ENCODE data around the gene GBF1. TPM values are rescaled to one million over a fixed set of nuclear protein-coding genes. Genes with fewer than 3 reads are reported as not detected.

Gene GBF1
- total RNA-seq, 1 donor from 2014 or later = 71.6 TPM

DNA sequence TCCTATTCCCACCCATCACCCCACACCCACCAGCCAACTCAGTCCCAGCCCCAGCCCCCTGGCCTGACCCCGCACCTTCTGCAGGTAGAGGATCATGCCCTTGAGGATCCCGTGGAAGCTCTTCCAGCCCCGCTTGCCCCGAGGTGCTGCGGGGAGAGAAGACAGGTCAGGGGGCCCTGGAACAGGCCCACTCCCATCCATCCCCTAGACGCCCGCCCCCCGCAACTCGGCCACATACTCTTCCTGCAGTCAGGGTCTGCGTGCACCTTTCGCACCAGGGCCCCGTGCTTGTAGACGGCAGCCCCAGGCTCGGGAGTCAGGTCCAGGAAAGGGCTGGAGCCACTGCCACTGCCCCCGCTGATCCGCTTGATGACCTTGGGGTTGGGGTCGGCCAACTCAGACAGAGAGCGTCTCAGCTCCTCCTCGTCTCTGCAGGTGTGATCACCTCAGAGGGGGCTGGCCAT, 159.8 kb downstream of the GBF1 start:
- H3K4me1 Mint-ChIP-seq (ENCODE audit: low read depth, unreplicated experiment) = peaks cover 18% of the 10 kb centered on the region
- H3K27me3 Mint-ChIP-seq (ENCODE audit: unreplicated experiment) = peaks cover 10% of the 10 kb centered on the region
- H3K9me3 Mint-ChIP-seq (ENCODE audit: unreplicated experiment) = peaks cover 6% of the 10 kb centered on the region
- H3K27ac Mint-ChIP-seq (ENCODE audit: unreplicated experiment) = no peak overlapping the region
- no peak for DNase-seq
- no peaks in the 10 kb centered on the region for H3K36me3 Mint-ChIP-seq (ENCODE audit: unreplicated experiment)
- TF ChIP-seq, protein P1, sequence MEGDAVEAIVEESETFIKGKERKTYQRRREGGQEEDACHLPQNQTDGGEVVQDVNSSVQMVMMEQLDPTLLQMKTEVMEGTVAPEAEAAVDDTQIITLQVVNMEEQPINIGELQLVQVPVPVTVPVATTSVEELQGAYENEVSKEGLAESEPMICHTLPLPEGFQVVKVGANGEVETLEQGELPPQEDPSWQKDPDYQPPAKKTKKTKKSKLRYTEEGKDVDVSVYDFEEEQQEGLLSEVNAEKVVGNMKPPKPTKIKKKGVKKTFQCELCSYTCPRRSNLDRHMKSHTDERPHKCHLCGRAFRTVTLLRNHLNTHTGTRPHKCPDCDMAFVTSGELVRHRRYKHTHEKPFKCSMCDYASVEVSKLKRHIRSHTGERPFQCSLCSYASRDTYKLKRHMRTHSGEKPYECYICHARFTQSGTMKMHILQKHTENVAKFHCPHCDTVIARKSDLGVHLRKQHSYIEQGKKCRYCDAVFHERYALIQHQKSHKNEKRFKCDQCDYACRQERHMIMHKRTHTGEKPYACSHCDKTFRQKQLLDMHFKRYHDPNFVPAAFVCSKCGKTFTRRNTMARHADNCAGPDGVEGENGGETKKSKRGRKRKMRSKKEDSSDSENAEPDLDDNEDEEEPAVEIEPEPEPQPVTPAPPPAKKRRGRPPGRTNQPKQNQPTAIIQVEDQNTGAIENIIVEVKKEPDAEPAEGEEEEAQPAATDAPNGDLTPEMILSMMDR (IDR thresholded peaks at IDR 0.05; ENCODE audit: partially characterized antibody, unreplicated experiment) = no peak
- H3K4me3 Mint-ChIP-seq (ENCODE audit: unreplicated experiment) = no peak overlapping the region

- Mint-ChIP-seq H3K27ac (ENCODE audit: unreplicated experiment) (no peak overlapping the region), H3K9me3 (ENCODE audit: unreplicated experiment) (peaks cover 6% of the 10 kb centered on the region), H3K4me1 (ENCODE audit: low read depth, unreplicated experiment) (peaks cover 18% of the 10 kb centered on the region), H3K27me3 (ENCODE audit: unreplicated experiment) (peaks cover 10% of the 10 kb centered on the region), H3K4me3 (ENCODE audit: unreplicated experiment) (no peak overlapping the region), H3K36me3 (ENCODE audit: unreplicated experiment) (no peaks in the 10 kb centered on the region)
- TF ChIP-seq, protein P1 (IDR thresholded peaks at IDR 0.05; ENCODE audit: partially characterized antibody, unreplicated experiment) = no peak
- DNase-seq = no peak
Observed at GRCh38 chr10:102405632-102406031, 160.3 kb downstream of the GBF1 start.

DNA sequence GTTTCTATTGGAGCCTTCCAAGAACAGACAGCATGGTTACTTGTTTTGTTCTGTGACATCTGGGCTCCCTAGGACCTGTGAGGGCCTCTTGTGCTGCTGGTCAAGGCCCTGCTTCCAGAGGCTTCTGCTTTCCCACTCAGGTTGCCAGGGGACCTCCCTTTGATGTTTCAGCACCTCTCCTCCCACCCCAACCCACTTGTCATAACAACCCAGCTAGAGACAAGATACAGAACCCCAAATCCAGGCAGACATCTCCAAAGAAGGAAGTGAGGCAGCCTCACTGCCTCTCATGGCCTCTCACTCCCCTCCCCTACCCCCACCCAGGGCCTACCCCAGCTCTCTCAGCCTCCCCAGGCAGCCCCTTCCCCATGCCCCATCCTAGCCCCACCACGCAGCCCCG, 161.5 kb downstream of the GBF1 start:
- TF ChIP-seq, protein P1 (IDR thresholded peaks at IDR 0.05; ENCODE audit: partially characterized antibody, unreplicated experiment) = no peak
- DNase-seq = no peak
- Mint-ChIP-seq H3K4me3 (ENCODE audit: unreplicated experiment) (peak overlapping the region; percentile 73), H3K4me1 (ENCODE audit: low read depth, unreplicated experiment) (peaks cover 29% of the 10 kb centered on the region), H3K9me3 (ENCODE audit: unreplicated experiment) (peaks cover 11% of the 10 kb centered on the region), H3K27me3 (ENCODE audit: unreplicated experiment) (peaks cover 19% of the 10 kb centered on the region), H3K27ac (ENCODE audit: unreplicated experiment) (peak overlapping the region; percentile 28), H3K36me3 (ENCODE audit: unreplicated experiment) (no peaks in the 10 kb centered on the region)

- peaks cover 11% of the 10 kb centered on the region for H3K9me3 Mint-ChIP-seq (ENCODE audit: unreplicated experiment)
- DNase-seq = no peak
- H3K36me3 Mint-ChIP-seq (ENCODE audit: unreplicated experiment) = no peaks in the 10 kb centered on the region
- H3K4me1 Mint-ChIP-seq (ENCODE audit: low read depth, unreplicated experiment) = peaks cover 32% of the 10 kb centered on the region
- peaks cover 19% of the 10 kb centered on the region for H3K27me3 Mint-ChIP-seq (ENCODE audit: unreplicated experiment)
- peak overlapping the region; percentile 43 for H3K27ac Mint-ChIP-seq (ENCODE audit: unreplicated experiment)
- TF ChIP-seq, protein P1 (IDR thresholded peaks at IDR 0.05; ENCODE audit: partially characterized antibody, unreplicated experiment) = no peak
- H3K4me3 Mint-ChIP-seq (ENCODE audit: unreplicated experiment) = peak overlapping the region; percentile 82
Observed at GRCh38 chr10:102407425-102408130, 162.2 kb downstream of the GBF1 start.

DNA sequence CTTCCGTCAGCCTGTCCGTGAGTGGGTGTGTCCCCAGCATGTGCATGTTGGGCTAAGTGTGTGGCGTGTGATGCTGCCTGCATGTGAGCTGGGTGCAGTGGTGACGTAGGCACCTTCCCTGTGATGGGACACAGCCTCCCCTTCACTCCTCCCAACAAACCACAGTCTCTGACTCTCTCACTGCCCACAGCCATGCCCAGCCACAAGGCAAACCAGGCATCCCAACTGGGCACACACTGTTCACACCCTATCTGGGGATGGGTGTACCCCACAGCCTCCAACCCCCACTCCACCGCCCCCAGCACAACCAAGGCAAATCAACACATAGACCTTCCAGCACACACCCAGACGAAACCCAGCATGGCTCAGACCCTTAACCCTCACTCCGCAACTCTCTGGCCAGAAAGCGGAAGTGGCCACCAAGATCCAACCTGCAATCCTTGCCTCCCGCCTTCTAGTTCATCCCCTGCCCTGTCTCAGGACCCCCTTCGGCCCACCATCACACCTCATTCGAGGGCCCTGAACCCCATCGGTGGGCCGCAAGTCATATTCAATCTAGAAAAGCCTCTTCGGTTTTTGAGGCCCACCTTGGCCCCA, 162.9 kb downstream of the GBF1 start:
- H3K9me3 Mint-ChIP-seq (ENCODE audit: unreplicated experiment) = peaks cover 13% of the 10 kb centered on the region
- H3K27ac Mint-ChIP-seq (ENCODE audit: unreplicated experiment) = peak overlapping the region; percentile 59
- peaks cover 21% of the 10 kb centered on the region for H3K27me3 Mint-ChIP-seq (ENCODE audit: unreplicated experiment)

More for the DNA sequence above, 162.9 kb downstream of the GBF1 start:
- DNase-seq = no peak
- Mint-ChIP-seq H3K36me3 (ENCODE audit: unreplicated experiment) (no peaks in the 10 kb centered on the region), H3K4me3 (ENCODE audit: unreplicated experiment) (peak overlapping the region; percentile 82), H3K4me1 (ENCODE audit: low read depth, unreplicated experiment) (peaks cover 38% of the 10 kb centered on the region)
- TF ChIP-seq, protein P1 (IDR thresholded peaks at IDR 0.05; ENCODE audit: partially characterized antibody, unreplicated experiment) = no peak

All from glutamatergic neuron (in vitro differentiated cells).